RWPE1 (cell line): ENCODE measurements around the gene PIK3R1.

ENCODE experiments used
- CTCF ChIA-PET: fragments of 350-600 bp; sonication (Branson Sonifier 250); formaldehyde crosslinking; extraction: SDS; loops from one replicate; lab custom pipeline; 2021; lab: Yijun Ruan, JAX
- POLR2A ChIA-PET: fragments of 400-600 bp; formaldehyde crosslinking; extraction: SDS; loops from one replicate; lab custom pipeline; 2020; ENCODE audit warnings: antibody characterized with exemption; ENCODE audit not compliant: low non-redundant PET; lab: Yijun Ruan, JAX
- DNase-seq: peaks from one replicate; pipeline ENCODE4 v3.0.0; 2012; ENCODE audit warnings: low spot score
- H3K27ac ChIP-seq: fragments of 450-650 bp; 2 replicates; pipeline ENCODE4 v1.5.1; 2017
- CTCF ChIP-seq: fragments of 450-650 bp; conservative IDR thresholded peaks from 2 replicates; pipeline ENCODE4 v1.5.1; 2017; ENCODE audit warnings: low read depth, mild to moderate bottlenecking

Gene PIK3R1

GRCh38 chr5:68215208-68215897 lies at the start of gene PIK3R1:
Gene PIK3R1 (plus strand): TSS chr5:68215756. CDS start chr5:68226676, 10,920 bp downstream.
- ChIA-PET CTCF (interaction anchor here (0.6 to 1.9 kb wide), 6 partner anchors 9 to 1010 kb away, joined by 3 to 8 read pairs (median 3); no protein-coding TSS in a partner anchor), POLR2A (interaction anchor here (0.6 to 0.7 kb wide), 4 partner anchors 87 to 1558 kb away, joined by 3 read pairs; a partner anchor contains a TSS)
- peak within 1 kb of the TSS; percentile 98 for H3K27ac ChIP-seq
- TF ChIP-seq CTCF, result peak; percentile 59
- peak; percentile 97 for DNase-seq

- ChIA-PET POLR2A (no interaction called here), CTCF (no interaction called here)
- H3K27ac ChIP-seq, result no peak overlapping the region
- DNase-seq, result no peak
- TF ChIP-seq CTCF, result no peak
Observed at GRCh38 chr5:68167195-68167651, 48.3 kb upstream of the PIK3R1 start.

GRCh38 chr5:68169903-68170302 lies 45.7 kb upstream of the PIK3R1 start:
- no peak for TF ChIP-seq CTCF
- POLR2A ChIA-PET, result no interaction called here
- H3K27ac ChIP-seq, result no peak overlapping the region
- CTCF ChIA-PET, result interaction anchor here (0.7 kb wide), 1 partner anchor 50 kb away, joined by 4 read pairs; no protein-coding TSS in a partner anchor
- no peak for DNase-seq

GRCh38 chr5:68170826-68171558 lies 44.6 kb upstream of the PIK3R1 start:
- no peak overlapping the region for H3K27ac ChIP-seq
- TF ChIP-seq CTCF, result no peak
- POLR2A ChIA-PET, result no interaction called here
- no peak for DNase-seq
- CTCF ChIA-PET, result interaction anchor here (0.6 kb wide), 1 partner anchor 11 kb away, joined by 4 read pairs; no protein-coding TSS in a partner anchor

GRCh38 chr5:68172314-68172713 lies 43.2 kb upstream of the PIK3R1 start:
- ChIA-PET CTCF (interaction anchor here (0.6 kb wide), 1 partner anchor 378 kb away, joined by 3 read pairs; no protein-coding TSS in a partner anchor), POLR2A (no interaction called here)
- DNase-seq, result no peak
- no peak overlapping the region for H3K27ac ChIP-seq
- TF ChIP-seq CTCF, result no peak

- POLR2A ChIA-PET, result no interaction called here
- TF ChIP-seq CTCF, result no peak
- CTCF ChIA-PET, result interaction anchor here (0.7 kb wide), 1 partner anchor 19 kb away, joined by 4 read pairs; no protein-coding TSS in a partner anchor
- no peak for DNase-seq
- H3K27ac ChIP-seq, result no peak overlapping the region
Observed at GRCh38 chr5:68173007-68173406, 42.5 kb upstream of the PIK3R1 start.
